HG03342 (cell line): ENCODE measurements around the gene RLIM.
A peak's percentile ranks its signal among the peaks of the same experiment; 100 is the strongest.
"Not testable (repeated sequence)": the region's sequence is repeated elsewhere in the genome, so short reads cannot be mapped to it uniquely, and the experiment has no call there.

Experiments used
- ATAC-seq: cut with Tn5 transposase; IDR thresholded peaks from one replicate; pipeline ENCODE4 v1.9.1; 2021; ENCODE audit warnings: mild to moderate bottlenecking, moderate library complexity; ENCODE audit not compliant: unreplicated experiment

Gene RLIM, protein sequence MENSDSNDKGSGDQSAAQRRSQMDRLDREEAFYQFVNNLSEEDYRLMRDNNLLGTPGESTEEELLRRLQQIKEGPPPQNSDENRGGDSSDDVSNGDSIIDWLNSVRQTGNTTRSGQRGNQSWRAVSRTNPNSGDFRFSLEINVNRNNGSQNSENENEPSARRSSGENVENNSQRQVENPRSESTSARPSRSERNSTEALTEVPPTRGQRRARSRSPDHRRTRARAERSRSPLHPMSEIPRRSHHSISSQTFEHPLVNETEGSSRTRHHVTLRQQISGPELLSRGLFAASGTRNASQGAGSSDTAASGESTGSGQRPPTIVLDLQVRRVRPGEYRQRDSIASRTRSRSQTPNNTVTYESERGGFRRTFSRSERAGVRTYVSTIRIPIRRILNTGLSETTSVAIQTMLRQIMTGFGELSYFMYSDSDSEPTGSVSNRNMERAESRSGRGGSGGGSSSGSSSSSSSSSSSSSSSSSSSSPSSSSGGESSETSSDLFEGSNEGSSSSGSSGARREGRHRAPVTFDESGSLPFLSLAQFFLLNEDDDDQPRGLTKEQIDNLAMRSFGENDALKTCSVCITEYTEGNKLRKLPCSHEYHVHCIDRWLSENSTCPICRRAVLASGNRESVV

DNA sequence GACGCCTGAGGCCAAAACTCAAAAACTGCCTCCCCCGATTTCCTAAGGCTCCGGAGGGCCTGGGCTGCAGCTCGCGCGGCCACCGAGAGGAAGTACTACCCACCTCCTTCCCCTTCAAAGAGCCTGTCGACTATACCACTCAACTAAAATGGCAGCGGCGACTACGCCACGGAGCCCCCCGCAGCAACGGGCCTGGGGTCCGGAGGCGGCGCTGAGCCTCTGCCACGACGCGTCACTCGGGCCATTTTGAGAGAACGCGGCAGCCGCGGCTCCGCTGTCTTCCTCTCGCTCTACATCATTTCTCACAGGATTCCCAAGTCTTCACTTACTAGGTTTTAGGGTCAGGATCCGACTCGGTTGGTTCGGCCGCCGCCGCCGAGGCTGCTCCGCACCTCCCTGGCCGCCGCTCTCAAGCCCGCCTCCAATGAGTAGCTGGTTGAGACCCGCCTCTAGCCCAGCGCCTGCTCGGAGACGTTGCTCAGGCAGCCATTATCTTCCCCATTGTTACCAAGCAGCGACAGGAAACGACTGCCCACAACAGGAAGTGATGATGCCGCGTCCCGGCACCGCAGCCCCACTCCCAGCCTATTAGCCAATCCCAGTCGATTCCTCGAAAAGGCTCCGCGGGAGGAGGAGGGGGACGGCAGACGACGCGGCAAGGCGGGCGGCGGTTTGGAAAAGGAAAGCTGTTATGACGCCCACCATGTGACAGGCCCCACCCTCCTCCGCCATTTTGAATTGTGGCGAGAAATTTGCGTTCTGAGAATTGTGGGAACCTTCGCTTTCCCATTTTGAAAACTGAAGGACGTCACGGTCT lies at the start of gene RLIM:
Gene RLIM (minus strand): TSS at position 532 of the 817 bp plus-strand sequence. CDS start 18,647 bp downstream, outside the sequence.
- ATAC-seq: peak; percentile 93

DNA sequence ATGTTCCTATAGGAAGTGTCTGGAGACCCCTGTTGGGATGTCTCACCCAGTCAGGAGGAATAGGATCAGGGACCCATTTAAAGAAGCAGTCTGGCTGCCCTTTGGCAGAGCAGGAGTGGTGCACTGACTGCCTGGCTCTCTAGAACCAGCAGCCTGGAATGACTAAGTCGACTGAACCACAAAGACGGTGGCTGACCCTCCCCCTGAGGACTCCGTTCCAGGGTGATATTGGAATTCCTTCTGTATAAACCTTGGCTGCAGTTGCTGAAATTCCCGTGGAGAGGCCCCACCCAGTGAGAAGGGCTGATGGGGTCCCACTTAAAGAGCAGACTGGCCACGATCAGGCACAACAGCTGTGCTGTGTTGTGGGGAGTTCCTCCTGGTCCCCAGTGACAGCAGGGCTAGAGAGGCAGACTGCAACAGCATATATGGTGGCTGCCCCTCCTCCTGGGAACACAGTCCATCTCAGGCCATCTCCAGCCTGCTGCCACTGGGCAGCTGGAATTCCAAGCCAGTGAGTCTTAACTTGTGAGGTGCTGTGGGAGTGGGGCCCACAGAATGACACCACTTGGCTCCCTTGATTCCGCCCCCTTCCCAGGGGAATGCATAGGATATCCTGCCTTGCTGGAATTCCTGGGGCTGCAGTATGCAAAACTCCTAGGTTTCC lies 41.8 kb upstream of the RLIM start:
- ATAC-seq: no peak

DNA sequence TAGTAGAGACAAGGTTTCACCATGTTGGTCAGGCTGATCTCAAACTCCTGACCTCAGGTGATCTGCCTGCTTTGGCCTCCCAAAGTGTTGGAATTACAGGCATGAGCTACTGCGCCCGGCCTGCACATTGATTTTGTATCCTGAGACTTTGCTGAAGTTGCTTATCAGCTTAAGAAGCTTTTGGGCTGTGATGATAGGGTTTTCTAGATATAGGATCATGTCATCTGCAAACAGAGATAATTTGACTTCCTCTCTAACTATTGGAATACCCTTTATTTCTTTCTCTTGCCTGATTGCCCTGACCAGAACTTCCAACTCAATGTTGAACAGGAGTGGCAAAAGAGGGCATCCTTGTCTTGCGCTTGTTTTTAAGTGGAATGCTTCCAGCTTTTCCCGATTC lies 40.5 kb upstream of the RLIM start:
- ATAC-seq: not testable (repeated sequence)

DNA sequence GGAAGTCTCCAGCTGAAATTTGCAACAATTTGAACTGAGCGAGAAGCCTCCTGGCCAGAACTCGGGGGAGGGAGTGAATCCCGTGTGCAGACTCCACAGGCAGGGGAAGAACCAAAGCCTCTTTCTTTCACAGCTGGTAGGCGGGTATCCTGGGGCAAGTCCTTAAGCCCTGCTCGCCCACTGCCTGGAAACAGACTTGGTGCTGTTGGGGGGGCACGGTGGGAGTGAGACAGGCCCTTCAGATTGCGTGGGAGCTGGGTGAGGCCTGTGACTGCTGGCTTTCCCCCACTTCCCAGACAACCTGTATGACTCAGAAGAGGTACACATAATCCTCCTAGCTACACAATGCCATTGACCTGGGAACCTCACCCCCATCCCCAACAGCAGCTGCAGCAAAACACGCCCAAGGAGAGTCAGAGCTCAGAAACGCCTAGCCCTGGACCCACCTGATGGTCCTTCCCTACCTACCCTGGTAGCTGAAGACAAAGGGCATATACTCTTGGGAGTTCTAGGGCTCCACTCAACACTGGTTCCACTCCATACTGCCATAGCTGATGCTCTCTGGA lies 22.4 kb upstream of the RLIM start:
- ATAC-seq: no peak

DNA sequence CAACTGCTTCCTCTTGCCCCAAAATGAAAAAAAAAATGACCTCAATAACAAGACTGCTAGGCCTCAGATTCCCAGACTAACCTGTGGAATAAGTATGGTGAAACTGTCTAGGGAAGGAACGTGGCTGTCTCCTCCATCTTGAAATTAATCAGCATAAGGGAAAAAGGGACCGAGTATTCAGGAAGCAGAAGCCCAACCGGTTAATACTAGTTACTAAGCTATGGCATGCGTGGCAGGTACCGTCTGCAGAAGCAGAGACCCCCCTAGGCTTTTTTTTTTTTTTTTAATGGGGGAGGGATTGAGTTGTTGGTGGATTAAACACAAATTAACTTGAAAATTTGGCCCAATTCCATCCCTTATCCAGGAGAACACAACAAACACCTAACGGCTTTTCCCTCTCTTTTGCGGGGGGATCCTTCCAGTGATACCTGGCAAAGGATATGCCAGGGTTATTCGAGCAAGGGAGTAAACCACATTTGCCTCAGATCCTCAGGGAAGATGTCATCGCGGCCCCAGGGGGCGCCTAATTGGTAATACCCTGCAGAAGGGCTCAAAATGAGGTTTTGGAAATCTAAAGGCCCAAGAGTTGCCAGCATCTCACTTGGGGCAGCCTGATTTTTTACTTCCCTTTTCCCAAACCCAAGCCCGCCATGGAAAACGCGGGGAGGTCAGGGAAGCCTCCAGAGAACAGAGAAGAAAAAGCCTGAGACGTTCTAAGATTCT lies 893 bp downstream of the RLIM start:
- no peak for ATAC-seq

DNA sequence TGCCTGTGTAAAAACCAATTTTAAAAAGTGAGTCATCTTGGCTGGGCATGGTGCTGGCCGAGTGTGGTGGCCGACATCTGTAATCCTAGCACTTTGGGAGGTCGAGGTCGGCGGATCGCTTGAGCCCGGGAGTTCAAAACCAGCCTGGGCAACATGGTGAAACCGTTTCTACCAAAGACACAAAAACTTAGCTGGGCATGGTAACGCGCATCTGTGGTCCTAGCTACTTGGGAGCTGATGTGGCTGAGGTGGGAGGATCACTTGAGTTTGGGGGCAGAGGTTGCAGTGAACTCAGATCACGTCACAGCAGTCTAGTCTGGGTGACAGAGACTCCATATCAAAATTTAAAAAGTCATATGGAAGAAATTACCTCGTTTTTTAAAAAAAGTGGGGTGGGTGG lies 7.6 kb downstream of the RLIM start:
- no peak for ATAC-seq

DNA sequence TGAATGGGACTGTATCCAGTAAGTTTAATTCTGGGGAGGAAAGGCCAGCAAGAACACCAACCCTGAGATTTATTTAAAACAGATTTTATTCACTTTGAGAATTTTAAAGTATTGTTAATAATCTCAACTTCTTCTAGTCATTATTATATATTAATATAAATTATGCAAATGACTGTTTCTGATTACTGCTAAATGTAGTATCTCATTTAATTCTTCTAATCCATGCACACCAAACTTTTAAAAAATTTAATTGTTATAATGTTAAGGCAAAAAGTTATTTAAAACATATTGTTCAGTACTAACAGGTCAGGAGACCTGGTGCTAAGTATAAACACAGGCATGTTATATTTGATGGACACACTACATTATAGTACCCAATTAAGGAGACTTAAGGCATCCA lies 8.1 kb downstream of the RLIM start:
- ATAC-seq: no peak

DNA sequence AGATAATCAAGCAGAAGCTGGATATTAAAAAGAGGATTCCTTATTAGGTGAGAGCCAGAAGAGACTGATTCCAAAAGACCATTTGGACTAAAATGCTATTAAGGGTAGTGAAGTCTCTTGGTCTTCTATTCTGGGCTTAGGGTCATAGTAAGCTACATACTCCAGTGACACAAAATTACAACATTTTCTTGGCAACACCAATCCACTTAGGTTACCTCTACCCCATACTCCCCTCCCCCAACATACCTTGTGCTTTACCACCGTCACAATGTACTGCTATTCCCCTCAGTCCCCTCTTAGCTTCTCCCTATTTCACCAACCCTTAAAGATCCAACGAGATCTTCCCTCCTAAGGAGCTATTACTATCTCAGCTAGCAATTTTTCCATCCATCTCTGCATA lies 11.4 kb downstream of the RLIM start:
- no peak for ATAC-seq

DNA sequence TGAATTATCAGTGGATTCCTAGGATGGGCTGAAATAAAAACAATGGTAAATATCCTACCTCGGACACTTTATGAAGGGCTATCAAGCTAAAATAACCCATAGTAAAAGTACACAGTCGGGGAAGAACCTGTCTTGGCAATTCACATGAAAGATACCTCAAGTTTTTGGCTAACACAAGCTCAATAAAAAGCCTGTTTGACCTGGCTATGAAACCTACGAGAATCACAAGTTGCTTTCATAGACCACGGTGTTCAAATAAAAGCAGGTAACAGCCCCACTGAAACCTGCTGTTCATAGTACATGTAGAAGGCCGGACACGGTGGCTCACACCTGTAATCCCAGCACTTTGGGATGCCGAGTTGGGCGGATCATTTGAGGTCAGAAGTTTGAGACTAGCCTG lies 12.3 kb downstream of the RLIM start:
- ATAC-seq: no peak

DNA sequence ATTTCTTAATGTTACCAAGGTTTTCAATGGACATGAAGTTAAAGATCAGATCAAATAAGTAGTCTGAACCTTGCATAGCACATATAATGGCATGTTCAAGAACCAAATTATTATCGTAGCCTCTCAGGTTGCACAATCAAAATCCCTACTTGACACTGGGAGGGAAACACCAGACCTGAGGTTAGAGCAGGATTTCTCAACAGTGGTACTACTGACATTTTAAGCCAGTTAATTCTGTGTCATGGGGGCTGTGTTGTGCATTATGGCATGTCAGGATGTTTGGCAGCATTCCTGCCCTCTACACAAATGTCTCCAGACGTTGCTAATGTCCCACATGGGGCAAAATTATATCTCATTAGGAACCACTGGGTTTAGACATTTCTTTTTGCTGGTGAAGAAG lies 20.8 kb downstream of the RLIM start:
- no peak for ATAC-seq

DNA sequence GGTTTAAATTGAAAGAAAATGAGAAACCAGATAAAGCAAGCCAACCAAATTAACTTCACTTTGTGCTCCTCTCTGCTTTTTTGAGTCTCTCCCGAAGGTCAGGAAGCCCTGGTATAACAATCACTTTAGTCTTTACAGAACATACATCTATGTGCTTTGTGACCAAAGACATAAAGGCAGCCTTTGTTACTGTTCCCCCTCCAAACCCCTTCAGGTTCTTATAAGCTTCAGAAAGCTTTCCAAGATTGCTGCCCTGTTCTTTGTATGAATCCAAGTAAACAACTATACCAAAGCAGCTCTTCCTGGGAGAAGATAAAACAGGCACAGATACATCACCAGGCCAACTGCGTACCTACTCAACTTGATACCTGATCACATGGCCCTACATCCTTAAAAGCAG lies 28.7 kb downstream of the RLIM start:
- no peak for ATAC-seq

DNA sequence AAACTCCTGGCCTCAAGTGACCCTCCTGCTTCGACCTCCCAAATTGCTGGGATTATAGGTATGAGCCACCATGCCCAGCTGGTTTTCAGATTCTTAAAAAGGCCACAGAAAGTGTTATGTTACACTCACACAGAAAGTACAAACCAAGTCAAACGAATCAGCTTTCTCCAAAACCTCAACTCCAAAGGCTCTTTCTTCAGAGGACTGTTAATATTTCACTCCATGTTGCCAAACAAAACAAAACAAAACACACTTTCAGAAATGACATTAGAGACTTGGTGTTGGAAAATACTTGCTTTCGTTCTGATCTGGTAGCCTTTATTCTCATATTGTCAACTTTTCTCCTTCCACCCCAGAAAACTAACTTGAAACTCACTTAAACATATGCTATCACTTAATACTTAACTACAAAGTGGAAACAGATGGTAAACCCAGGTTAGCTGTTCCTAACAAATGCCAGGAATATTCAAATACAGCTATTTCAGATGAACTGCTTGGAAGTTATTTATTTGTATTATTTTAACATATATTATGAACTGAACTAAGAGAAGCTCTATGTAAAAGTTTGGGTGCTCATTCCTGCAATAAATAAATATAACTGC lies 34.7 kb downstream of the RLIM start:
- no peak for ATAC-seq

DNA sequence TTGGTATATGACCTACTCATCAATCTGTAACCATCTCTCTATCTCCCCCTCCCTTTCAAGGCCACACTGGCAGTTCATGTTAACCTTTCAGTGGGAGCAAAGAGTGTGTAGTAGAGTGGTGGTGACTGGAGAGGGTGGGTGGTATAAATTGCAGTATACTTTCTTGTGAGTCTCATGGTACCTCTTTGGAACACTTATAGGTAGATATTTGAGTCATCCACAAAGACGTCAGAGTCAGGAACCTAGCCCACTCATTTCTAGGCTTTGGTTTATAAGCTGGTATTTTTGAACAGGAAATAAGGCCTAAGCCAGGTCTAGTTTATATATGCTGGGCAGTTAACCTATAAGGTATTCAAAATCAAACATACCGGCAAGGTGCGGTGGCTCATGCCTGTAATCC lies 36.3 kb downstream of the RLIM start:
- ATAC-seq: no peak

DNA sequence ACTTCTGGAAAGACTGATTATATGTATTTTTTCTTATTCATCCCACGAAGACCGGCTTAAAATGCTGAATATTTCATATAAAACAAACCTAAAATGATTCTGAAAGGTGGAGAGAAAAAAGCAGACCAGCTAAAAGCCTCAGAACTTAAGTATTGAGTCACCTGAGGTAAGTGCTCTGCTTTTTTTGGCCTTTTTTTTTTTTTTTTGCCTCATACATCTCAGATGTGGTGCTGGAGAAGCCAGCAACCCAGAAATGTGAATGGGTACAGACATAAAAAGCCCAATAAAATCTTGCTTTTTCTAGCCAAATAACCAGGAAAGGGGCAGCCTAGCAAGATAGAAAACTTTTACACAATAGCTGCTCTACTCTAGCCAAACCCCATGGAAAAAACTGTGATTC lies 57.0 kb downstream of the RLIM start:
- no peak for ATAC-seq

DNA sequence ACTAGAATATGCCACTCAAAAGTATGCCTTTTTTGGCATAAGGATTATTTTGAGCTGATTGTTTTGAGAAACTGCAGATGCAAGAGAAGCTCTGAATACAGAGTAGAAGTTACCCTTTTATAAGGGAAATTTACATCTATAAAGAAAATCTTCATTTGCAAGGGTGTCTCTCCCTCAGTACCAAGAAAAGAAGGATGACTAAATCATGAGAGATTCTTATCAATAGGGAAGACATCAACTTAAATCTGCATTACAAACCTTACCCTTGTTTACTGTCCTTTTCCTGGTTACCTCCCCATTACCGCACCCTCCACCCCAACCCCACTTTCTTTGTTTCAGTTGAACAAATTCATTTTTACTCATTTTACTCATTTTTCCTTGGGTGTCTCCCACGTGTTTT lies 62.5 kb downstream of the RLIM start:
- no peak for ATAC-seq

DNA sequence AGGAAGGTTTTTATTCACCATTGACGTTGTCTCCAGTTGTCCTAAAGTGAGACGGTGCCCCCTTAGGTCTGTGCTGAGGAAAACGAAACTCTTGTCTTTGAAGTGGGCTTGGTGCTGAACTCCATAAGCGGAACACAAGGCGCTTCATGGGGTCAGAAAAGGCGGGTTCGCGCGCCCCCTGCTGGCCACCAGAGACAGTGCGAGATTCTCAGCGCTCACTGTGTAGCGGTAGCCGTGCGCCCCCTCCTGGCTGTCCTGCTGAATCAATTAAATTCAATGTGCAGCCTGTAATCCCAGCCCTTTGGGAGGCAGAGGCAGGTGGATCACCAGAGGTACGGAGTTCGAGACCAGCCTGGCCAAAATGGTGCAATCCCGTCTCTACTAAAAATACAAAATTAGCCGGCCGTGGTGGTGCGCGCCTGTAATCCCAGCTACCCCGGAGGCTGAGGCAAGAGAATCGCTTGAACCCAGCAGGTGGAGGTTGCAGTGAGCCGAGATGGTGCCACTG lies 64.1 kb downstream of the RLIM start:
- ATAC-seq: peak; percentile 88

DNA sequence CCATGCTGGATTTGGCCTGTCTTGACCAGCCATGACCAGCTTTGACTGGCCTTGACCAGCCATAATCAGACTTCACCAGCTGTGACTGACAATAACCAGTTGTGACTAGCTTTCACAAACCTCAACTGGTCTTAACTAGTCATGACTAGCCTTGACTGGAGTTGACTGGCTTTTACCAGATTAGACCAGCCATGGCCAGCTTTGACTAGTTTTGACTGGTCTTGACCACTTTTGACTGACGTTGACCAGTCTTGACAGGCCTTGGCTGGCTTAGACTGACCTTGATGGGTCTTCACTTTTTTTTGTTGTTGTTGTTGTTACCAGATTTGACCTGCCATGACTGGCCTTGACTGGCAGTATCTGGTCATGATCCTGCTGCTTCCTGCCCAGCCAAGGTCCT lies 67.4 kb downstream of the RLIM start:
- ATAC-seq: no peak

DNA sequence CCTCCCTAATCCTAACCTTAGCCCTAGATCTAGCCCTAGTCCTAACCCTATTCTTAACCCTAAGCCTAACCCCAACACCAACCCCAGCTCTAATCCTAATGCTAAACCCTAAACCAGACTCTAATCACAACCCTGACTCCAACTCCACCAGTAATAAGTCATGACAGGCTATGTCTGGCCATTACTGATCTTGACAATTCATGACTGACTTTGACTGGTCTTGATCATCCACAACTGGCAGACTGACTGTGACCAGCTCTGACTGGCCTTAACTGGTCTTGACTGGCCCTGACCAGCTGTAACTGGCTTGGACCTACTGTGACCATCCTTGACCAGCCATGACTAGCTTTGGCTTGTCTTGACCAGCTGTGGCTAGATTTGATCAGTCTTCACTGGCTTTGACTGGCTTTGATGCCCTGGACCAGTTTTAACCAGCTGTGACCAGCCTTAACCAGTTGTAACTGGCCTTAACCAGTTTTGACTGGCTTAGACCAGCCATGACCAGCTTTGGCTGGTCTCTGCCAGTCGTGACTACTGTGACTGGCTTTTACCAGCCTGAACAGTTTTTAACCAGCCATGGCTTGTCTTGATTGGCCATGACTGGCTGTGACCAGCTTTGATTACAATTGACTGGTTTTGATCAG lies 68.4 kb downstream of the RLIM start:
- no peak for ATAC-seq

DNA sequence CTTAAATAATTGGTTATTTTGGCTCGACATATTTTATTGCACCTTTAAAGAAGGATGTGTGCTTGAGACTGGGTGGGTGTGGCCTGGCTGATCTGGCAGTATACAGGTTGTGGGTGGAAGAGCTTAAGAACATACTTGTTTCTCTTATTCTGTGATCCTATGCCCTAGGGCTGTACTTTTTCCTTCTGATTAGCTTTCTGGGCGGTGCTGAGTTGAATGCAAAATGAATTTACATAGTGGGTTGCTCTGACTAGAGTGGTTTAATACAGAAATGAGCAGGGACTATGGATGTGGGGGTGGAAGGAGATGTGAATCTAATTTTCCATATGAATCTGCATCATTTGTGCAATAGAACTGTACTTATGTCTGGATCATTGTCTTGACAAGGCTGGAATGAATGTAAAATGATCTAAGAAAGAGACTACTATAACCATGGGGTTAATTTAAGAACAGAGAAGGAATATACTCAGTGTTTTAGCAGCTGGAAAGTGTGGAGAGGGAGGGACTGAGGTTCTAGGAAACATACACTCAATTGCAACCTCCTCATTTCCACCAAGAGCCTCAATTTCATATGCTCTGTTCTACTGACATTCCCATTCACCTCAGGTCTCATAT lies 73.7 kb downstream of the RLIM start:
- ATAC-seq: no peak
